DND-41 (cell line): Measurements from ENCODE around the gene AHNAK.

Source experiments
- CTCF ChIP-seq: IDR thresholded peaks from 2 replicates; pipeline ENCODE4 v1.5.1; 2012; ENCODE audit warnings: borderline replicate concordance, low read length, moderate library complexity, mild to moderate bottlenecking; ENCODE audit not compliant: poor library complexity, severe bottlenecking; ENCODE audit errors: extremely low read depth
- EZH2 ChIP-seq: IDR thresholded peaks from 3 replicates; pipeline ENCODE4 v1.6.1; 2012; ENCODE audit warnings: borderline replicate concordance, low read depth, mild to moderate bottlenecking, moderate library complexity, low read length, inconsistent platforms; ENCODE audit not compliant: severe bottlenecking

- TF ChIP-seq EZH2 (no peak), CTCF (no peak)
These were observed 27.9 kb upstream of the AHNAK start for GRCh38 chr11:62574363-62575071.
